HPDE6-E6E7 (cell line): ENCODE data around the gene EML1.
"Not testable (repeated sequence)": the region's sequence is repeated elsewhere in the genome, so short reads cannot be mapped to it uniquely, and the experiment has no call there.

Experiments used
- DNase-seq: peaks from one replicate; pipeline ENCODE4 v3.0.0; 2011; ENCODE audit warnings: missing footprints; ENCODE audit errors: extremely low spot score

The EML1 gene

GRCh38 chr14:99937475-99938244, 144.4 kb downstream of the EML1 start:
- DNase-seq: peak; percentile 26

GRCh38 chr14:99938376-99938775, 145.2 kb downstream of the EML1 start:
- DNase-seq: no peak

- no peak for DNase-seq
Measured at GRCh38 chr14:99938896-99939295, 145.7 kb downstream of the EML1 start.

GRCh38 chr14:99939421-99939820, 146.2 kb downstream of the EML1 start:
- DNase-seq: no peak

- DNase-seq: no peak
Measured at GRCh38 chr14:99940064-99940463, 146.9 kb downstream of the EML1 start.

- no peak for DNase-seq
Measured at GRCh38 chr14:99941211-99941610, 148.0 kb downstream of the EML1 start.

GRCh38 chr14:99943620-99944019, 150.4 kb downstream of the EML1 start:
- DNase-seq: no peak

GRCh38 chr14:99944241-99944651, 151.0 kb downstream of the EML1 start:
- DNase-seq: no peak

- no peak for DNase-seq
Measured at GRCh38 chr14:99945732-99946651, 152.8 kb downstream of the EML1 start.

- DNase-seq: peak; percentile 61
Measured at GRCh38 chr14:99946652-99947489, 153.7 kb downstream of the EML1 start.

GRCh38 chr14:99947695-99948094, 154.5 kb downstream of the EML1 start:
- no peak for DNase-seq

GRCh38 chr14:99949011-99949732, 156.0 kb downstream of the EML1 start:
- not testable (repeated sequence) for DNase-seq

GRCh38 chr14:99950181-99950580, 157.0 kb downstream of the EML1 start:
- no peak for DNase-seq

GRCh38 chr14:99951085-99951484, 157.9 kb downstream of the EML1 start:
- DNase-seq: no peak

GRCh38 chr14:99952039-99952438, 158.8 kb downstream of the EML1 start:
- DNase-seq: no peak

- no peak for DNase-seq
Measured at GRCh38 chr14:99952453-99952852, 159.2 kb downstream of the EML1 start.

GRCh38 chr14:99955826-99956455, 162.7 kb downstream of the EML1 start:
- no peak for DNase-seq

- DNase-seq: no peak
Measured at GRCh38 chr14:99958380-99958779, 165.2 kb downstream of the EML1 start.

- no peak for DNase-seq
Measured at GRCh38 chr14:99961826-99962518, 168.8 kb downstream of the EML1 start.

GRCh38 chr14:99964979-99965378, 171.8 kb downstream of the EML1 start:
- no peak for DNase-seq
